IPS-15b (cell line): Measurements from ENCODE around the gene PPP2R2C.

Experiments
- H3K27me3 ChIP-seq: one replicate; pipeline ENCODE4 v1.6.1; 2013; ENCODE audit warnings: low read length; ENCODE audit not compliant: control insufficient read depth, insufficient read depth
- H3K36me3 ChIP-seq: one replicate; pipeline ENCODE4 v1.6.1; 2013; ENCODE audit warnings: low read length; ENCODE audit not compliant: control insufficient read depth, insufficient read depth
- H3K4me1 ChIP-seq: one replicate; pipeline ENCODE4 v1.6.1; 2013; ENCODE audit warnings: mild to moderate bottlenecking, low read length; ENCODE audit not compliant: control insufficient read depth, insufficient read depth
- H3K4me3 ChIP-seq: one replicate; pipeline ENCODE4 v1.5.1; 2013; ENCODE audit warnings: low read depth, low read length
- H3K9ac ChIP-seq: one replicate; pipeline ENCODE4 v1.6.1; 2013; ENCODE audit warnings: low read depth, mild to moderate bottlenecking, low read length
- H3K9me3 ChIP-seq: one replicate; pipeline ENCODE4 v1.6.1; 2013; ENCODE audit warnings: mild to moderate bottlenecking, low read length; ENCODE audit not compliant: control insufficient read depth, insufficient read depth

PPP2R2C gene

GRCh38 chr4:6369035-6369434, 103.4 kb downstream of the PPP2R2C start:
- no peak overlapping the region for H3K9ac ChIP-seq
- no peak overlapping the region for H3K4me3 ChIP-seq
- no peaks in the 10 kb centered on the region for H3K9me3 ChIP-seq
- no peaks in the 10 kb centered on the region for H3K27me3 ChIP-seq
- peaks cover 3% of the 10 kb centered on the region for H3K4me1 ChIP-seq
- no peaks in the 10 kb centered on the region for H3K36me3 ChIP-seq

GRCh38 chr4:6368601-6369000, 103.8 kb downstream of the PPP2R2C start:
- peaks cover 3% of the 10 kb centered on the region for H3K4me1 ChIP-seq
- no peaks in the 10 kb centered on the region for H3K36me3 ChIP-seq
- no peak overlapping the region for H3K9ac ChIP-seq
- no peaks in the 10 kb centered on the region for H3K9me3 ChIP-seq
- no peaks in the 10 kb centered on the region for H3K27me3 ChIP-seq
- no peak overlapping the region for H3K4me3 ChIP-seq

- H3K27me3 ChIP-seq: no peaks in the 10 kb centered on the region
- H3K4me1 ChIP-seq: peaks cover 3% of the 10 kb centered on the region
- no peaks in the 10 kb centered on the region for H3K9me3 ChIP-seq
- no peak overlapping the region for H3K9ac ChIP-seq
- no peaks in the 10 kb centered on the region for H3K36me3 ChIP-seq
- no peak overlapping the region for H3K4me3 ChIP-seq
Observed at GRCh38 chr4:6368096-6368495, 104.3 kb downstream of the PPP2R2C start.

- no peak overlapping the region for H3K9ac ChIP-seq
- H3K4me1 ChIP-seq: peaks cover 3% of the 10 kb centered on the region
- H3K27me3 ChIP-seq: no peaks in the 10 kb centered on the region
- H3K9me3 ChIP-seq: no peaks in the 10 kb centered on the region
- H3K4me3 ChIP-seq: no peak overlapping the region
- H3K36me3 ChIP-seq: no peaks in the 10 kb centered on the region
Observed at GRCh38 chr4:6367371-6367851, 105.0 kb downstream of the PPP2R2C start.

GRCh38 chr4:6366581-6366980, 105.8 kb downstream of the PPP2R2C start:
- H3K27me3 ChIP-seq: no peaks in the 10 kb centered on the region
- no peak overlapping the region for H3K4me3 ChIP-seq
- H3K9ac ChIP-seq: no peak overlapping the region
- no peaks in the 10 kb centered on the region for H3K9me3 ChIP-seq
- peaks cover 3% of the 10 kb centered on the region for H3K4me1 ChIP-seq
- H3K36me3 ChIP-seq: no peaks in the 10 kb centered on the region

- Histone ChIP-seq H3K27me3 (no peaks in the 10 kb centered on the region), H3K4me3 (no peak overlapping the region), H3K4me1 (peaks cover 3% of the 10 kb centered on the region), H3K36me3 (no peaks in the 10 kb centered on the region), H3K9me3 (no peaks in the 10 kb centered on the region), H3K9ac (no peak overlapping the region)
Observed at GRCh38 chr4:6365545-6366086, 106.8 kb downstream of the PPP2R2C start.

- peaks cover 3% of the 10 kb centered on the region for H3K4me1 ChIP-seq
- no peak overlapping the region for H3K4me3 ChIP-seq
- no peak overlapping the region for H3K9ac ChIP-seq
- H3K36me3 ChIP-seq: no peaks in the 10 kb centered on the region
- H3K27me3 ChIP-seq: no peaks in the 10 kb centered on the region
- no peaks in the 10 kb centered on the region for H3K9me3 ChIP-seq
Observed at GRCh38 chr4:6364581-6364980, 107.8 kb downstream of the PPP2R2C start.

- Histone ChIP-seq H3K9me3 (no peaks in the 10 kb centered on the region), H3K4me3 (no peak overlapping the region), H3K27me3 (no peaks in the 10 kb centered on the region), H3K9ac (no peak overlapping the region), H3K4me1 (peaks cover 3% of the 10 kb centered on the region), H3K36me3 (no peaks in the 10 kb centered on the region)
Observed at GRCh38 chr4:6364146-6364545, 108.3 kb downstream of the PPP2R2C start.

- Histone ChIP-seq H3K4me3 (no peak overlapping the region), H3K36me3 (no peaks in the 10 kb centered on the region), H3K27me3 (no peaks in the 10 kb centered on the region), H3K9me3 (no peaks in the 10 kb centered on the region), H3K4me1 (peaks cover 3% of the 10 kb centered on the region), H3K9ac (no peak overlapping the region)
Observed at GRCh38 chr4:6362896-6363295, 109.5 kb downstream of the PPP2R2C start.

GRCh38 chr4:6362243-6362885, 110.0 kb downstream of the PPP2R2C start:
- H3K9ac ChIP-seq: no peak overlapping the region
- H3K4me3 ChIP-seq: no peak overlapping the region
- H3K27me3 ChIP-seq: no peaks in the 10 kb centered on the region
- no peaks in the 10 kb centered on the region for H3K36me3 ChIP-seq
- H3K4me1 ChIP-seq: peaks cover 3% of the 10 kb centered on the region
- no peaks in the 10 kb centered on the region for H3K9me3 ChIP-seq

- no peak overlapping the region for H3K9ac ChIP-seq
- no peaks in the 10 kb centered on the region for H3K9me3 ChIP-seq
- H3K36me3 ChIP-seq: no peaks in the 10 kb centered on the region
- H3K4me3 ChIP-seq: no peak overlapping the region
- H3K4me1 ChIP-seq: no peaks in the 10 kb centered on the region
- H3K27me3 ChIP-seq: no peaks in the 10 kb centered on the region
Observed at GRCh38 chr4:6361076-6361784, 111.2 kb downstream of the PPP2R2C start.

- H3K27me3 ChIP-seq: no peaks in the 10 kb centered on the region
- no peaks in the 10 kb centered on the region for H3K4me1 ChIP-seq
- H3K4me3 ChIP-seq: no peak overlapping the region
- no peaks in the 10 kb centered on the region for H3K36me3 ChIP-seq
- H3K9me3 ChIP-seq: no peaks in the 10 kb centered on the region
- H3K9ac ChIP-seq: no peak overlapping the region
Observed at GRCh38 chr4:6360385-6360784, 112.0 kb downstream of the PPP2R2C start.
